AG09319 (cell line): Measurements from ENCODE around the gene TIAM2.

Source experiments
- DNase-seq: peaks from one replicate; pipeline ENCODE4 v3.0.0-alpha.2; 2010; ENCODE audit warnings: low read depth; ENCODE audit errors: extremely low read depth
- CTCF ChIP-seq: IDR thresholded peaks from 2 replicates; pipeline ENCODE4 v1.5.1; 2011; ENCODE audit warnings: low read depth, mild to moderate bottlenecking, inconsistent platforms, low read length, moderate library complexity

Gene TIAM2

GRCh38 chr6:154977588-154977987, 17.5 kb upstream of the TIAM2 start:
- no peak for TF ChIP-seq CTCF
- no peak for DNase-seq

GRCh38 chr6:154980273-154981078, 14.6 kb upstream of the TIAM2 start:
- TF ChIP-seq CTCF = no peak
- DNase-seq = no peak

DNA sequence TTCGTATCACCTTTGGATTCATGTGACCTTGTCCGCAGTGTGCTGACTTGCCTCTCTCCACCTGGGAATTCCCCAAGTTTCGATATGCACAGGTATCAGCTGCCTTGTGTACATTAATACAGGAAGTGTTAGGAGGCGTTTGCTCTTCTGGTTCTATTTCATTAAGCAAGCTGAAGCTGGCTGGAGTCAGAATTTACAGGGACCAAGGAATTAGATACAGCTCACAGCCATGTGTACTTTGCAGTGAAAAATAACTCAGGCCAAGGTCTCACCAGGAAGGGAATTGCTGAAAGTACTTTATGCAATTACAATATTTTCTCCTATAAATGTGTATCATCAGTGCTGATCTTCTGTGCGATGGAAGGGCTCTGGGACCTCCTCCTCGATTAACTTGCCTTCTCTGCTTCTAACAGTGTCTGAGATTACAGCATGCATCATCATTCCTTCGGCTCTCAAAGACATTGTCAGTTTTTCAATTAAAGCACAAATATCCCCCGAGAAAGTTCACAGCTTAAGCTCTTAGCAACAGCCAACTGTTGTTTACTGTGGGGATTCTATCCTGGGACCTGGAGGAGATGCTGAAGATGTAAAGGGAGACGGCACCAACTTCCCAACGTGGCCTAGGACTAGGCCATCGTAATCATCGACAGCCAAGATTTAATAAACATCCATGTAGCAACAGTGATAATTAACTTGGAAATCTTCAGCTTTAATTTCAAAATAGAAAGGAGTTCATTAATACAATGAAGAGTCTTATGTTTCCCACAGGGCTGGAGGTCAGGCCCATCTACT, 13.8 kb upstream of the TIAM2 start:
- no peak for DNase-seq

GRCh38 chr6:154984146-154984545, 11.0 kb upstream of the TIAM2 start:
- TF ChIP-seq CTCF = no peak
- DNase-seq = no peak

More for the DNA sequence above, 13.8 kb upstream of the TIAM2 start:
- no peak for TF ChIP-seq CTCF

DNA sequence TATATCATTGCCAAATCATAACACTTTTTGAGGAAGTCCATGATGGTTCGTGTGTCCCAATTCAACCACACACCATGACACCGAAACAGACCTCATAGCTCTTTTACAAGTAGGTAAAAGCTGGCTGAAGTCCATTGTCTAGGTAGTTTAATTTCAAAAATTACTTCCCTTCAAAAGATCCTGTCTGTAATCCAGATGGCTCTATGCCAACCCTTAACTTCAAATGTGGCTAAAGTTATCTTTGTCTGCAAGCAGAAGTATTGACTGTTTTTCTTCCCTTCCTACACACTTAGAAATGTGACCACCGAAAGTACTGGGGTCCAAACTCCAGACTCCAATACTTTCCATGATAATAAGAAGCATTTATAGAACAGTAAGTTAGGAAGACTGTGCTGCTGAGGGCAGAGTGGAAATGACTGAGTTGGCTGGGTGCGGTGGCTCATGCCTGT, 8.3 kb upstream of the TIAM2 start:
- DNase-seq = no peak
- TF ChIP-seq CTCF = no peak

DNA sequence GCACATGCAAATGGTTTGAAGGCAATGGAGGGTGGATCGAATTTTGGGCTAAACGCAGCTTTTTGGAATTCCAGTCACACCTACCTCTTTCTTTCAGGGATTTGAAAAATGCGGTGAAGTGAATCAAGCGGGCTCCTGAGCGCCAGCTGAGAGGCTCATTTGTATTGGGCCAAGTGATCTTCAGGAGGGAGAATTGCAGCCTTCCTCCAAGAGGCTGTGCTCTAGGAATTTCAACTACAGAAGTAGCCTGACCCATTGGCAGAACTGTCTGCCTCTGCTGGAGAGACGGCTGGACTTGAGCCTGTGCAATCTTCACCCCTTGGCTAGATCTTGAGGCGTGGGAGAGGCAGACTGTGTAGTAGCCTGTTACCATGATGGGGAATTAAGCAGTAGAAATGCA, 5.7 kb upstream of the TIAM2 start:
- TF ChIP-seq CTCF = no peak
- DNase-seq = no peak

GRCh38 chr6:154991207-154991606, 3.9 kb upstream of the TIAM2 start:
- DNase-seq = no peak
- TF ChIP-seq CTCF = no peak
